Measurements from ENCODE around the gene C1orf159. TPM values are rescaled to one million over a fixed set of nuclear protein-coding genes. Genes with fewer than 3 reads are reported as not detected.

C1orf159 gene
- total and polyA plus RNA-seq, 12 donors, result 2.9 to 14.0 (median 4.1) TPM

DNA sequence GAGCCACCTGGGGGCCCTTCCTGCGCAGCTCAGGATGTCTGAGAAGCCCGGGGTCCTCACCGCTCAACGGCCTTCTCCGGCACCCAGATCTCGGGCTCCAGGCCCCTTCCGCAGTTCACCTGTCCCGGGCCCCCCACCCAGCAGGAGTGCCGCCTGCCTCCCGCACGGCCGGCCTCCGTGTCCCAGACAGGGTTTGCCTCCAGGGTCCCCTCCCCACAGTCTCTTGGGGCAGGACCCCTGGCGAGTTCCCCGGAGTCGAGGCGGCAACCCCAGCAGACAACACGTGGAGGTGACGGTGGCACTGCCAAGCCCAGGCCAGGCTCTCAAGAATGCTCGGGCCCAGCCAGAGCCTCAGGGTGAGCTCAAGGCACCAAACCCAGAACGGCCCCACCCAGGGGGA, 35.4 kb upstream of the C1orf159 start:
- ATAC-seq (peak in 1 of 8 donors; percentile 24), DNase-seq (no peak)
- Histone ChIP-seq H3K27me3 (peaks cover 0 to 7% (median 0%) of the 10 kb centered on the region in 7 donors), H3K36me3 (no peaks in the 10 kb centered on the region), H3K9me3 (peaks cover 0 to 7% (median 0%) of the 10 kb centered on the region in 11 donors), H3K27ac (no peak overlapping the region), H3K4me1 (no peaks in the 10 kb centered on the region), H3K4me3 (no peak overlapping the region)
- WGBS, 2 donors, result 95% methylated on average over 16 to 21 of the region's 21 CpGs
- TF ChIP-seq, protein P1, sequence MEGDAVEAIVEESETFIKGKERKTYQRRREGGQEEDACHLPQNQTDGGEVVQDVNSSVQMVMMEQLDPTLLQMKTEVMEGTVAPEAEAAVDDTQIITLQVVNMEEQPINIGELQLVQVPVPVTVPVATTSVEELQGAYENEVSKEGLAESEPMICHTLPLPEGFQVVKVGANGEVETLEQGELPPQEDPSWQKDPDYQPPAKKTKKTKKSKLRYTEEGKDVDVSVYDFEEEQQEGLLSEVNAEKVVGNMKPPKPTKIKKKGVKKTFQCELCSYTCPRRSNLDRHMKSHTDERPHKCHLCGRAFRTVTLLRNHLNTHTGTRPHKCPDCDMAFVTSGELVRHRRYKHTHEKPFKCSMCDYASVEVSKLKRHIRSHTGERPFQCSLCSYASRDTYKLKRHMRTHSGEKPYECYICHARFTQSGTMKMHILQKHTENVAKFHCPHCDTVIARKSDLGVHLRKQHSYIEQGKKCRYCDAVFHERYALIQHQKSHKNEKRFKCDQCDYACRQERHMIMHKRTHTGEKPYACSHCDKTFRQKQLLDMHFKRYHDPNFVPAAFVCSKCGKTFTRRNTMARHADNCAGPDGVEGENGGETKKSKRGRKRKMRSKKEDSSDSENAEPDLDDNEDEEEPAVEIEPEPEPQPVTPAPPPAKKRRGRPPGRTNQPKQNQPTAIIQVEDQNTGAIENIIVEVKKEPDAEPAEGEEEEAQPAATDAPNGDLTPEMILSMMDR (IDR thresholded peaks at IDR 0.05), result no peak
- intact Hi-C loops (cut with DNase I), result no loop called here

DNA sequence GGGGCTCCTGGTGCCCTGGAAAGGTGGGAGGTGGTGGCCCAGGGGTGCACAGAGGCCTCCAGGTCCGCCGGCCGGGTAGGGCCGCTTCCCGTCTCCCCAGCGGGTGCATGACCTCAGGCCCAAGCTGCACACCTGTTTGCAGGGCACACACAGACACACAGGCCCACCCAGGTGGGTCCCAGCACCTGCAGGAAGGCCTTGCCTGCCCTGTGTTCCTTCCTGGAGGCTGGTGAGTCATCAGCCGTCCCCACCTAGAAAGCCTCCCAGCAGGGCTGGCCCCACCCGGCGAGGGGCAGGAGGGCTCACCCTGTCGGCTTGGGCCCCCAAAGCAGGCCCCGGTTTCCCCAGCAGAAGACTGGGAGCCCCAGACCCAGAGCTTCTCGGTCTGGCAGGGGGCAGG, 34.2 kb upstream of the C1orf159 start:
- TF ChIP-seq, protein P1 (IDR thresholded peaks at IDR 0.05), result no peak
- DNase-seq (no peak), ATAC-seq (peak in 2 of 8 donors; percentile 12 to 50)
- 86 to 88% methylated on average over 7 to 12 of the region's 12 CpGs for WGBS, 2 donors
- Histone ChIP-seq H3K9me3 (peaks cover 0 to 7% (median 0%) of the 10 kb centered on the region in 11 donors), H3K4me3 (no peak overlapping the region), H3K36me3 (no peaks in the 10 kb centered on the region), H3K27ac (no peak overlapping the region), H3K4me1 (no peaks in the 10 kb centered on the region), H3K27me3 (peaks cover 0 to 11% (median 0%) of the 10 kb centered on the region in 7 donors)
- intact Hi-C loops (cut with DNase I), result no loop called here

DNA sequence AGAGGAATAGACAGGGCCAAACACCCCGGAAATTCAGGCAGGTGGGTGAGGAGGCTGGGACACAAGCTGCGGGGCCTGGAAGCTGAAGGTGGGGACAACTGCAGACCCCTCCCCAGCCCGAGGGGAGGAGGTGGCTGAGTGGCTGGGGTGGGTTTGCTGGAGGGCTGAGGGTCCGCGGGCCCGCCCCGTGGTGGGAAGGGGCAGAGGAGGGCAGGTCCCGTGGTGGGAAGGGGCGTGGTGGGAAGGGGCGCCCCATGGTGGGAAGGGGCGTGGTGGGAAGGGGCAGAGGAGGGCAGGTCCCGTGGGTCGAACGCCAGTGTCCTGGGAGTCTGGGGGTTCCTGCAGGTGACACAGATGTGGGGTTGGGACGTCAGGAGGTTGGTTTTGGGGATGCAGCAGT, 33.5 kb upstream of the C1orf159 start:
- no peak for ATAC-seq
- intact Hi-C loops (cut with DNase I), result no loop called here
- TF ChIP-seq, protein P1 (IDR thresholded peaks at IDR 0.05), result no peak
- Histone ChIP-seq H3K4me1 (peaks cover 0 to 3% (median 0%) of the 10 kb centered on the region in 9 donors), H3K27ac (no peak overlapping the region), H3K4me3 (no peak overlapping the region), H3K27me3 (peaks cover 0 to 18% (median 4%) of the 10 kb centered on the region in 7 donors), H3K9me3 (peaks cover 0 to 7% (median 0%) of the 10 kb centered on the region in 11 donors), H3K36me3 (no peaks in the 10 kb centered on the region)
- 83 to 84% methylated on average over 15 of the region's 15 CpGs for WGBS, 2 donors
- DNase-seq, result no peak

DNA sequence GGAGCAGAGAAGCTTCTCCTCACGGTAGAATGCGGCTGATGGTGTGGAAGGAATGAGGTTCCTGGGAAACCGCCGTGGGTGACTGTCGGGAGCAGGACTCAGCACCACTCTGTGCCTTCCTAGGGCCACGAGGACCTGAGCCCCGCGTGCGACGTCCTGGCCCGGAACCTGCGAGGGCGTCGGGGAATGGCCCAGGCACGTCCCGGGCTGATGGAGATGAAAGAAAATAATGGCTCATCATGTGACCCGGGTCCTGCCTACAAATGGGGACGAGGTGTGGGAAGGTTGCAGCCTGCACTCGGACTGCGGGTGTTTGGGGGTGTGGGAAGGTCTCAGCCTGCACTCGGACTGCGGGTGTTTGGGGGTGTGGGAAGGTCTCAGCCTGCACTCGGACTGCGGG, 32.7 kb upstream of the C1orf159 start:
- peaks cover 0 to 3% (median 0%) of the 10 kb centered on the region in 11 donors for H3K9me3 ChIP-seq
- ATAC-seq, result no peak
- TF ChIP-seq, protein P1 (IDR thresholded peaks at IDR 0.05), result no peak
- H3K27me3 ChIP-seq, result peaks cover 0 to 20% (median 6%) of the 10 kb centered on the region in 7 donors
- no peaks in the 10 kb centered on the region for H3K36me3 ChIP-seq
- H3K4me1 ChIP-seq, result peaks cover 0 to 8% (median 0%) of the 10 kb centered on the region in 9 donors
- H3K4me3 ChIP-seq, result no peak overlapping the region
- no peak overlapping the region for H3K27ac ChIP-seq
- intact Hi-C loops (cut with DNase I), result no loop called here
- no peak for DNase-seq
- 83 to 86% methylated on average over 23 to 24 of the region's 24 CpGs for WGBS, 2 donors

Measured in heart right ventricle (tissue), 16 donors.